ENCODE results near the gene GPA33. TPM values are rescaled to one million over a fixed set of nuclear protein-coding genes. Genes with fewer than 3 reads are reported as not detected.

Gene GPA33, protein sequence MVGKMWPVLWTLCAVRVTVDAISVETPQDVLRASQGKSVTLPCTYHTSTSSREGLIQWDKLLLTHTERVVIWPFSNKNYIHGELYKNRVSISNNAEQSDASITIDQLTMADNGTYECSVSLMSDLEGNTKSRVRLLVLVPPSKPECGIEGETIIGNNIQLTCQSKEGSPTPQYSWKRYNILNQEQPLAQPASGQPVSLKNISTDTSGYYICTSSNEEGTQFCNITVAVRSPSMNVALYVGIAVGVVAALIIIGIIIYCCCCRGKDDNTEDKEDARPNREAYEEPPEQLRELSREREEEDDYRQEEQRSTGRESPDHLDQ
- total RNA-seq = 100 to 1,000 TPM in 3 of 4 donors, 10 to 100 TPM in 1; 15.7 to 397 (median 317) TPM

DNA sequence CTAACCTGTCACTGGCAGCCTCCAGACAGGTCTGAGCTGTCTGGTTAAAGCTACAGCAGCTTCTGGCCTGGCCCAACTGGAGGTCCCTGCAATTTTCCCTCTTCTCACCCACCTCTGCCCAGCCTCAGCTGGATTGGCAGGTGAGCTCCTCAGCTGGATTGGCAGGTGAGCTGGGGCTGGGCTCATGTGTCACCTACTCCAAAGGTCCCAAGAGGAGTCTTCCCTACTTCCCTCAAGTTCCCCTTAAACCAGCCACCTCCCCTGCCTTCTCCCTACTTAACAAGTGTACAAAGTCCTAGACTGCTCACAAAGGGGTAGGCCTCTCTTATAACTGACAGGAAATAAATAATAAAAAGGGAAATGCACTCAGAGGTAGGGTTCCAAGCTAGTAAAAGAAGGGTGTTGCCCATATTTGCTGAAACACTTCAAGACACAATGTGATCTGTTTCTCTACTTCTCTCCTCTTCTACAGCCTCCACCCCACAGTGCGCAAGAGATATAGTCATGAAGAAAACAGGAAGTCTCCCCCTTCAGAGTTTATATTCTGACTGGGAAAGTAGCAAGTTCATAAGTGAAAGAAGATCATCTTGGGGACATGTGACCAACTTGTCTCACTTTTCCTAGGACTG, at the start of gene GPA33:
Gene GPA33, minus strand, starts transcription at position 64 of the 629 bp plus-strand sequence. CDS start 90 bp downstream, outside the sequence.
- H3K4me1 ChIP-seq = peaks cover 0 to 17% (median 3%) of the 10 kb centered on the region in 4 donors
- no peaks in the 10 kb centered on the region for H3K27me3 ChIP-seq
- H3K27ac ChIP-seq = peak within 1 kb of the TSS; percentile 63 to 95 (median 90)
- H3K4me3 ChIP-seq = peak within 1 kb of the TSS in 3 of 4 donors; percentile 23 to 55 (median 53)
- TF ChIP-seq, protein P1, sequence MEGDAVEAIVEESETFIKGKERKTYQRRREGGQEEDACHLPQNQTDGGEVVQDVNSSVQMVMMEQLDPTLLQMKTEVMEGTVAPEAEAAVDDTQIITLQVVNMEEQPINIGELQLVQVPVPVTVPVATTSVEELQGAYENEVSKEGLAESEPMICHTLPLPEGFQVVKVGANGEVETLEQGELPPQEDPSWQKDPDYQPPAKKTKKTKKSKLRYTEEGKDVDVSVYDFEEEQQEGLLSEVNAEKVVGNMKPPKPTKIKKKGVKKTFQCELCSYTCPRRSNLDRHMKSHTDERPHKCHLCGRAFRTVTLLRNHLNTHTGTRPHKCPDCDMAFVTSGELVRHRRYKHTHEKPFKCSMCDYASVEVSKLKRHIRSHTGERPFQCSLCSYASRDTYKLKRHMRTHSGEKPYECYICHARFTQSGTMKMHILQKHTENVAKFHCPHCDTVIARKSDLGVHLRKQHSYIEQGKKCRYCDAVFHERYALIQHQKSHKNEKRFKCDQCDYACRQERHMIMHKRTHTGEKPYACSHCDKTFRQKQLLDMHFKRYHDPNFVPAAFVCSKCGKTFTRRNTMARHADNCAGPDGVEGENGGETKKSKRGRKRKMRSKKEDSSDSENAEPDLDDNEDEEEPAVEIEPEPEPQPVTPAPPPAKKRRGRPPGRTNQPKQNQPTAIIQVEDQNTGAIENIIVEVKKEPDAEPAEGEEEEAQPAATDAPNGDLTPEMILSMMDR (IDR thresholded peaks at IDR 0.05) = no peak
- peak; percentile 95 to 98 for TF ChIP-seq POLR2A (IDR thresholded peaks at IDR 0.05)
- no peaks in the 10 kb centered on the region for H3K9me3 ChIP-seq
- DNase-seq = peak; percentile 48 to 89 (median 85)
- H3K36me3 ChIP-seq = no peaks in the 10 kb centered on the region

- Histone ChIP-seq H3K27me3 (no peaks in the 10 kb centered on the region), H3K9me3 (peaks cover 0 to 5% (median 0%) of the 10 kb centered on the region in 4 donors), H3K4me1 (peaks cover 0 to 8% (median 2%) of the 10 kb centered on the region in 4 donors), H3K27ac (no peak overlapping the region), H3K4me3 (no peak overlapping the region), H3K36me3 (no peaks in the 10 kb centered on the region)
- no peak for DNase-seq
- TF ChIP-seq POLR2A (IDR thresholded peaks at IDR 0.05) = no peak
- TF ChIP-seq, protein P1 (IDR thresholded peaks at IDR 0.05) = no peak
These were observed 48.5 kb upstream of the GPA33 start for GRCh38 chr1:167138703-167139102.

DNA sequence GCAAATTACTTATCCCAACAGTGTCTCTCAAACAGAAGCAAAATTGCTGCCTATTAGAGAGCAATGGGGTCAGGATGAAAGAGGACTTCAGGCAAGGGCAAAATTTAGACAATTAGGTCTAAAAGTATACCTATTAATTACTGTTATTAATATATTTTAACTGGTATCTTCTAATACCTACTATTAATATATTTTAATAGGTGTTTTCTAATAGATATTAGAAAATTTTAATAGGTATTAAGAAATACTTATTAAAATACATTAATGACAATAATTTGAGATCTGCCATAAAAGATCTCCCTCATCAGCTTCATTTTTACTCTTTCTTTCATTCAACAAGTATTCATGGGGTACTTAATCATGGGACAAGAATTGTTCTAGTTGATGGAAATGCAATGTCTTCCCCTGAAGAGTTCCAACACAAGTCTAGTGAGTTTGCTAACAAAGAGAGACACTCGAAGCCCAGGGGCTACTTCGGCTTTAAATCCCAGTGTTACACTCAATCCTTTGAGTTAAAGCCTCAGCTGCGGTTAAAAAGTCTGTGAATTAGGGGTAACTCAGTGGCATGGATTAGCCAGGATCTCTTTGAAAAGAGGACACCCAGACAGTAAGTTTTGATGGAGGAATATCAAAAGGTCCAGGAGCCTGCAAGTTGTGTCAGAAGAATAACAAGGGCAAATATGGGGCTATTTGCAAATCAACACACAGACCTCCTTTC, 47.8 kb upstream of the GPA33 start:
- no peak overlapping the region for H3K27ac ChIP-seq

GRCh38 chr1:167137332-167137781, 47.2 kb upstream of the GPA33 start:
- TF ChIP-seq, protein P1 (IDR thresholded peaks at IDR 0.05) = no peak
- TF ChIP-seq POLR2A (IDR thresholded peaks at IDR 0.05) = no peak
- Histone ChIP-seq H3K4me1 (peaks cover 0 to 8% (median 2%) of the 10 kb centered on the region in 4 donors), H3K36me3 (no peaks in the 10 kb centered on the region), H3K4me3 (no peak overlapping the region), H3K27ac (no peak overlapping the region), H3K9me3 (peaks cover 0 to 5% (median 0%) of the 10 kb centered on the region in 4 donors), H3K27me3 (no peaks in the 10 kb centered on the region)
- no peak for DNase-seq

More for the DNA sequence above, 47.8 kb upstream of the GPA33 start:
- no peaks in the 10 kb centered on the region for H3K27me3 ChIP-seq
- no peaks in the 10 kb centered on the region for H3K36me3 ChIP-seq
- no peak for TF ChIP-seq POLR2A (IDR thresholded peaks at IDR 0.05)
- peaks cover 0 to 5% (median 0%) of the 10 kb centered on the region in 4 donors for H3K9me3 ChIP-seq
- no peak overlapping the region for H3K4me3 ChIP-seq
- peaks cover 0 to 8% (median 2%) of the 10 kb centered on the region in 4 donors for H3K4me1 ChIP-seq
- no peak for DNase-seq

GRCh38 chr1:167136806-167137205, 46.6 kb upstream of the GPA33 start:
- peaks cover 0 to 5% (median 0%) of the 10 kb centered on the region in 4 donors for H3K9me3 ChIP-seq
- peaks cover 0 to 8% (median 2%) of the 10 kb centered on the region in 4 donors for H3K4me1 ChIP-seq
- no peak overlapping the region for H3K4me3 ChIP-seq
- TF ChIP-seq POLR2A (IDR thresholded peaks at IDR 0.05) = no peak
- TF ChIP-seq, protein P1 (IDR thresholded peaks at IDR 0.05) = no peak
- DNase-seq = no peak
- H3K36me3 ChIP-seq = no peaks in the 10 kb centered on the region
- no peaks in the 10 kb centered on the region for H3K27me3 ChIP-seq
- no peak overlapping the region for H3K27ac ChIP-seq

Data from Peyer's patch (tissue), 4 donors.